Gastroesophageal sphincter (tissue), 3 donors: ENCODE measurements around the gene MRFAP1.

Experiments
- EP300 ChIP-seq: sonication (generic); formaldehyde crosslinking; IDR thresholded peaks from one replicate; pipeline ENCODE4 v1.6.1; 2017; ENCODE audit warnings: antibody characterized with exemption, mild to moderate bottlenecking
- POLR2A ChIP-seq, 2 donors: fragments of 450-650 bp; IDR thresholded peaks; one replicate each; pipeline ENCODE4 v1.6.1; 2017; ENCODE audit warnings: antibody characterized with exemption in 2 of 2, mild to moderate bottlenecking in 2 of 2, moderate library complexity in 1 of 2
- POLR2AphosphoS5 ChIP-seq: sonication (generic); formaldehyde crosslinking; IDR thresholded peaks from one replicate; pipeline ENCODE4 v1.6.1; 2017; ENCODE audit warnings: antibody characterized with exemption
- TF ChIP-seq, protein P1 (sequence below), 4 experiments: fragments of 200-600 bp in 2 of 4; fragments of 450-650 bp in 2 of 4; sonication (generic) in 1 of 4; IDR thresholded peaks; one replicate each; pipeline ENCODE4 v1.5.1; 2017 to 2019; ENCODE audit warnings: antibody characterized with exemption in 4 of 4, mild to moderate bottlenecking in 2 of 4, moderate library complexity in 2 of 4

DNA sequence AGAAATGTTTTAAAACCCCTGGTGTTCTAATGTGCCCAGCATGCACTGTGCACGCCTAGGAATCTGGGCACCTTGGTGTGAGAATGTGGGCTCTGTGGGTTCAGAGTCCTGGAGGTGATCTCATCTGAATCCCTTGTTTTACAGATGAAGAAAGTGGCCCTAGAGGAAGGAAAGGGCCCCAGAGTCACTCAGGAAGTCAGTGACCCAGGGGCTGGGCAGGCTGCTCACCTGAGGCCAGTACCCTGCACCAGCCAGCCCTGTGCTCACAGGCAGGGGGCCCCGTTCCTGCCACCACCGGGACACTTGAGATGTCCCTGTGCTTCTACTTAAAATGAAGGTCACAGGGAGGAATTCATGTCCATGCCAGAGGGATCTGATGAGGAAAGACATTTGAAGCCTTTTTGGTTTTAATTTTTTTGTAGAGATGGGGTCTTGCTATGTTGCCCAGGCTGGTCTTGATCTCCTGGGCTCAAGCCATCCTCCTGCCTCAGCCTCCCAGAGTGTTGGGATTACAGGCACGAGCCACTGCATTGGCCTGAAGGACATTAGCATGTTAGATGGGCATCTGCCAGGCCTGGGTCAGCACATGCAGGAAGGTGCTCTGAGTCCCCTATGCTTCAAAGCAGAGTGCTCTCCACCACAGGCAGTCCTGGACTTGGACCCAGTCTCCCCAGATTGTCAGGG is 45.8 kb downstream of the MRFAP1 start:
- TF ChIP-seq POLR2AphosphoS5: no peak
- TF ChIP-seq, protein P1, sequence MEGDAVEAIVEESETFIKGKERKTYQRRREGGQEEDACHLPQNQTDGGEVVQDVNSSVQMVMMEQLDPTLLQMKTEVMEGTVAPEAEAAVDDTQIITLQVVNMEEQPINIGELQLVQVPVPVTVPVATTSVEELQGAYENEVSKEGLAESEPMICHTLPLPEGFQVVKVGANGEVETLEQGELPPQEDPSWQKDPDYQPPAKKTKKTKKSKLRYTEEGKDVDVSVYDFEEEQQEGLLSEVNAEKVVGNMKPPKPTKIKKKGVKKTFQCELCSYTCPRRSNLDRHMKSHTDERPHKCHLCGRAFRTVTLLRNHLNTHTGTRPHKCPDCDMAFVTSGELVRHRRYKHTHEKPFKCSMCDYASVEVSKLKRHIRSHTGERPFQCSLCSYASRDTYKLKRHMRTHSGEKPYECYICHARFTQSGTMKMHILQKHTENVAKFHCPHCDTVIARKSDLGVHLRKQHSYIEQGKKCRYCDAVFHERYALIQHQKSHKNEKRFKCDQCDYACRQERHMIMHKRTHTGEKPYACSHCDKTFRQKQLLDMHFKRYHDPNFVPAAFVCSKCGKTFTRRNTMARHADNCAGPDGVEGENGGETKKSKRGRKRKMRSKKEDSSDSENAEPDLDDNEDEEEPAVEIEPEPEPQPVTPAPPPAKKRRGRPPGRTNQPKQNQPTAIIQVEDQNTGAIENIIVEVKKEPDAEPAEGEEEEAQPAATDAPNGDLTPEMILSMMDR (IDR thresholded peaks at IDR 0.05): no peak
- no peak for TF ChIP-seq POLR2A (IDR thresholded peaks at IDR 0.05)
- TF ChIP-seq EP300: no peak
